Type B pancreatic cell (in vitro differentiated cells): Measurements from ENCODE around the gene PARD3B. TPM values are rescaled to one million over a fixed set of nuclear protein-coding genes. Genes with fewer than 3 reads are reported as not detected.

ENCODE experiments used
- DNase-seq: peaks from one replicate; pipeline ENCODE4 v3.0.0; 2021; ENCODE audit warnings: mixed read lengths; ENCODE audit not compliant: unreplicated experiment; ENCODE audit errors: extremely low spot score
- H3K27ac Mint-ChIP-seq: 2 replicates; pipeline ENCODE4 v1.8.0; 2021; ENCODE audit warnings: mild to moderate bottlenecking, mixed read lengths
- H3K27me3 Mint-ChIP-seq: 2 replicates; pipeline ENCODE4 v1.8.0; 2021; ENCODE audit warnings: mixed read lengths
- H3K36me3 Mint-ChIP-seq: 2 replicates; pipeline ENCODE4 v1.8.0; 2021; ENCODE audit warnings: mixed read lengths
- H3K4me1 Mint-ChIP-seq: one replicate; pipeline ENCODE4 v1.8.0; 2021; ENCODE audit warnings: mixed read lengths; ENCODE audit not compliant: unreplicated experiment
- H3K4me3 Mint-ChIP-seq: 2 replicates; pipeline ENCODE4 v1.8.0; 2021; ENCODE audit warnings: mild to moderate bottlenecking, mixed read lengths
- H3K9me3 Mint-ChIP-seq: 2 replicates; pipeline ENCODE4 v1.8.0; 2021; ENCODE audit warnings: mixed read lengths
- total RNA-seq: library from RNA; stranded (reverse); gene quantifications from 2 replicates; pipeline ENCODE4 v1.2.1, GENCODE V29; 2021; ENCODE audit warnings: low replicate concordance
- TF ChIP-seq, protein P1 (sequence below): fragments of 200-600 bp; sonication (generic); conservative IDR thresholded peaks from 2 replicates; pipeline ENCODE4 v1.5.0; 2021; ENCODE audit warnings: antibody characterized with exemption, mild to moderate bottlenecking

PARD3B gene
- total RNA-seq, 1 donor from 2014 or later, result 15.9 TPM

DNA sequence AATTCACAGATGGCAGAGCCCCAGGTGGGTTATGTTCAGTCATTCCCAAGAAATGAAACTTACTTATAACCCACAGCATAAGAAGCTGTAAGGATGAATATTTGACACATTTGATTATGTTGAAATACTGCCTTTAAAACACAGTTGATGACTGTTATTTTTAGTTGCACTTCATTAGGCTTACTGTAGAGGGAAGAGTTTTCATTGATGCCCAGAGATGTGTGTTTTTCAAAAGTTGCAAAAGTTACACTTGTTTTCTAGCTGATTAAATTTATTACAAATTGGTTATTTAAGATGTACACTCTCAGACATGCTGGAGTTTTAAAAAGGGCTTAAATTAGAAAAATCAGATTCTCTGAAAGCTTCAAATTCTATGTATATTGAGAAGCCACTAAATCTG lies 506.1 kb downstream of the PARD3B start:
- TF ChIP-seq, protein P1, sequence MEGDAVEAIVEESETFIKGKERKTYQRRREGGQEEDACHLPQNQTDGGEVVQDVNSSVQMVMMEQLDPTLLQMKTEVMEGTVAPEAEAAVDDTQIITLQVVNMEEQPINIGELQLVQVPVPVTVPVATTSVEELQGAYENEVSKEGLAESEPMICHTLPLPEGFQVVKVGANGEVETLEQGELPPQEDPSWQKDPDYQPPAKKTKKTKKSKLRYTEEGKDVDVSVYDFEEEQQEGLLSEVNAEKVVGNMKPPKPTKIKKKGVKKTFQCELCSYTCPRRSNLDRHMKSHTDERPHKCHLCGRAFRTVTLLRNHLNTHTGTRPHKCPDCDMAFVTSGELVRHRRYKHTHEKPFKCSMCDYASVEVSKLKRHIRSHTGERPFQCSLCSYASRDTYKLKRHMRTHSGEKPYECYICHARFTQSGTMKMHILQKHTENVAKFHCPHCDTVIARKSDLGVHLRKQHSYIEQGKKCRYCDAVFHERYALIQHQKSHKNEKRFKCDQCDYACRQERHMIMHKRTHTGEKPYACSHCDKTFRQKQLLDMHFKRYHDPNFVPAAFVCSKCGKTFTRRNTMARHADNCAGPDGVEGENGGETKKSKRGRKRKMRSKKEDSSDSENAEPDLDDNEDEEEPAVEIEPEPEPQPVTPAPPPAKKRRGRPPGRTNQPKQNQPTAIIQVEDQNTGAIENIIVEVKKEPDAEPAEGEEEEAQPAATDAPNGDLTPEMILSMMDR, result peak; percentile 45
- Mint-ChIP-seq H3K27ac (no peak overlapping the region), H3K9me3 (peaks cover 6% of the 10 kb centered on the region), H3K36me3 (peaks cover 9% of the 10 kb centered on the region), H3K4me3 (no peak overlapping the region), H3K4me1 (peaks cover 21% of the 10 kb centered on the region), H3K27me3 (no peaks in the 10 kb centered on the region)
- DNase-seq, result no peak

- Mint-ChIP-seq H3K36me3 (peaks cover 6% of the 10 kb centered on the region), H3K4me1 (peaks cover 13% of the 10 kb centered on the region), H3K27ac (no peak overlapping the region), H3K9me3 (peaks cover 6% of the 10 kb centered on the region), H3K27me3 (no peaks in the 10 kb centered on the region), H3K4me3 (no peak overlapping the region)
- TF ChIP-seq, protein P1, result no peak
- no peak for DNase-seq
Measured at GRCh38 chr2:205052781-205053180, 507.5 kb downstream of the PARD3B start.

GRCh38 chr2:205053827-205054410 lies 508.6 kb downstream of the PARD3B start:
- no peak for DNase-seq
- Mint-ChIP-seq H3K27ac (no peak overlapping the region), H3K27me3 (no peaks in the 10 kb centered on the region), H3K4me3 (no peak overlapping the region), H3K4me1 (peaks cover 13% of the 10 kb centered on the region), H3K36me3 (peaks cover under 1% of the 10 kb centered on the region), H3K9me3 (peaks cover 8% of the 10 kb centered on the region)
- TF ChIP-seq, protein P1, result no peak

GRCh38 chr2:205054789-205055188 lies 509.5 kb downstream of the PARD3B start:
- Mint-ChIP-seq H3K27ac (no peak overlapping the region), H3K4me1 (peaks cover 13% of the 10 kb centered on the region), H3K9me3 (peaks cover 9% of the 10 kb centered on the region), H3K27me3 (no peaks in the 10 kb centered on the region), H3K4me3 (no peak overlapping the region), H3K36me3 (peaks cover 4% of the 10 kb centered on the region)
- no peak for DNase-seq
- TF ChIP-seq, protein P1, result no peak

DNA sequence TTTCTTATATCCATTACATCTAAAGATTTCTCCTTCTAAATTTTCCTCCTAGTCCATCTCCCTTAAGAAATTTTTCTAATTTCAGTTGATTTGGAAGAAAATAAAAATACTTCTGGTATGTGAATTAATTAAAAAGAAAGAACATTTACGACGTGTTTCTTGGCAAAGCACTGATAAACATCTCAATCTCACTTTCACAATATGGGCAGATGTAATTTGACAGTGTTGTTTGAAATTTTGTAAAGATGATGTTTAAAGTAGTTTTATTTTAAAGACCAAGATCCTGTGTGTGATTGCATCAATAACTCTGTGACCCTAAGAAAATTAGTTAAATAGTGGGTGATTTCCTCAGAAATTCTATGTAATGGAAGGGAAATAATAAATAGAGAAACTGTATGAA lies 510.0 kb downstream of the PARD3B start:
- Mint-ChIP-seq H3K4me3 (no peak overlapping the region), H3K27ac (no peak overlapping the region), H3K27me3 (no peaks in the 10 kb centered on the region), H3K36me3 (peaks cover 4% of the 10 kb centered on the region), H3K9me3 (peaks cover 9% of the 10 kb centered on the region), H3K4me1 (peaks cover 13% of the 10 kb centered on the region)
- DNase-seq, result no peak
- TF ChIP-seq, protein P1, result no peak

DNA sequence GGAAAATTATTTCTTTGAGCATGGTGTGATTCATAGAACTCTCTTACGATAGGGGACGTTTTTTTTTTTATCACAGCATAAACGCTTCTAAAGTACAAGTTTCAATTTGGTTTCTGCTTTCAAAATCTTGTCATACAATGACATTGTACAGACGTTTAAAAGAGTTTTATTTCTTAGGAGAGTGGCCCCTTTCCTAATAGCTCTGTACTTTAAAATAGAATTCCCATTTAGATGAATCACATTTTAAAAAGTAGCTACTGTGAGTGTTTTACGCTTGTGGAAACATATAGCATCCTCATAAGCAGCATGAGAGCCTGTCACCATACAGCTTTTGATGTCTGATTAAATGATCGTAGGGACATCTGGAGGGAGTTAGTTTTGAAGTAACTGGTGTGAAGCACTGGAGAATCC lies 510.9 kb downstream of the PARD3B start:
- peaks cover 12% of the 10 kb centered on the region for H3K4me1 Mint-ChIP-seq
- peaks cover 9% of the 10 kb centered on the region for H3K9me3 Mint-ChIP-seq
- H3K27ac Mint-ChIP-seq, result no peak overlapping the region
- TF ChIP-seq, protein P1, result no peak
- H3K4me3 Mint-ChIP-seq, result peak overlapping the region; percentile 46
- no peaks in the 10 kb centered on the region for H3K27me3 Mint-ChIP-seq
- peaks cover 4% of the 10 kb centered on the region for H3K36me3 Mint-ChIP-seq
- DNase-seq, result no peak
